ENCODE results near the gene RASGEF1C.

GRCh38 chr5:180082633-180083420 lies 126.2 kb downstream of the RASGEF1C start:
- TF ChIP-seq CTCF (conservative IDR thresholded peaks at IDR 0.05; ENCODE audit: low read length): no peak
- no peak for TF ChIP-seq EZH2phosphoT487 (IDR thresholded peaks at IDR 0.05; ENCODE audit: borderline replicate concordance, low read depth, low read length)
